Measurements from ENCODE around the gene TRMT1.

GRCh38 chr19:13094106-13094504, 22.4 kb downstream of the TRMT1 start:
- TF ChIP-seq CTCF (IDR thresholded peaks at IDR 0.05) = peak; percentile 67
- no peak for TF ChIP-seq POLR2AphosphoS5 (IDR thresholded peaks at IDR 0.05; ENCODE audit: low read depth, low read length)
- no peak for TF ChIP-seq REST (IDR thresholded peaks at IDR 0.05; ENCODE audit: insufficient read depth in 1 of 2, low read depth in 2 of 2, low read length in 1 of 2)
- no peak for TF ChIP-seq TCF7L2 (IDR thresholded peaks at IDR 0.05; ENCODE audit: low read depth, low read length)

All from Panc1 (cell line).